ENCODE results near the gene ENDOD1.

Gene ENDOD1

DNA sequence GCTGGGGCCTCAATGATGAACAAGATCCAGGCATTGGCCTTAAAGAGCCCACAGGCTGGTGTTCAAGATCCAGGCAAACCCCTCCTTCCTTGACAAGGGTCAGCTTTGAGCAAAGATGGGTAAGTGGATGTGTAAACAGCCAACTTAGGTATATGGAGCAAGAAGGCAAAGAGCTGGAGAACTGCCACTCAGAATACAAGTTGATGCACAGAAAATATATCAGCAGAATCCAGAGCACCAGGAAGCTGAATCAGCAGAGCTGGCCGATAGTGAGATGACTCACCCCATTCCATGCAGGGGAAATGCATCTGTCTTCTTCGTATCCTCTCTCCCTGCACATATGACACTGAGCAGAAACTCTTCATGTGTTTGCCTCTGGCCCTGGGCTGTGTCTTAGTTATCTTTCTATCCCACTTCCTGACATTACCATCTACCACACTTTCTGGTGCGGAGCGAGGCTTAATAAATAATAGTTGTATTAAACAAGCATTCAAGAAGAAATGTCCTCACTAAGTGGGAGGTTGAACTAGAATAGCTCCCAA, 57.8 kb downstream of the ENDOD1 start:
- peak; percentile 88 for DNase-seq (ENCODE audit: extremely low read depth, low read depth)
- no peak overlapping the region for H3K4me3 ChIP-seq (replicated peaks; ENCODE audit: low read depth, low read length)
- TF ChIP-seq, protein P1, sequence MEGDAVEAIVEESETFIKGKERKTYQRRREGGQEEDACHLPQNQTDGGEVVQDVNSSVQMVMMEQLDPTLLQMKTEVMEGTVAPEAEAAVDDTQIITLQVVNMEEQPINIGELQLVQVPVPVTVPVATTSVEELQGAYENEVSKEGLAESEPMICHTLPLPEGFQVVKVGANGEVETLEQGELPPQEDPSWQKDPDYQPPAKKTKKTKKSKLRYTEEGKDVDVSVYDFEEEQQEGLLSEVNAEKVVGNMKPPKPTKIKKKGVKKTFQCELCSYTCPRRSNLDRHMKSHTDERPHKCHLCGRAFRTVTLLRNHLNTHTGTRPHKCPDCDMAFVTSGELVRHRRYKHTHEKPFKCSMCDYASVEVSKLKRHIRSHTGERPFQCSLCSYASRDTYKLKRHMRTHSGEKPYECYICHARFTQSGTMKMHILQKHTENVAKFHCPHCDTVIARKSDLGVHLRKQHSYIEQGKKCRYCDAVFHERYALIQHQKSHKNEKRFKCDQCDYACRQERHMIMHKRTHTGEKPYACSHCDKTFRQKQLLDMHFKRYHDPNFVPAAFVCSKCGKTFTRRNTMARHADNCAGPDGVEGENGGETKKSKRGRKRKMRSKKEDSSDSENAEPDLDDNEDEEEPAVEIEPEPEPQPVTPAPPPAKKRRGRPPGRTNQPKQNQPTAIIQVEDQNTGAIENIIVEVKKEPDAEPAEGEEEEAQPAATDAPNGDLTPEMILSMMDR (IDR thresholded peaks at IDR 0.05; ENCODE audit: low read depth, low read length, missing control alignments) = no peak

DNA sequence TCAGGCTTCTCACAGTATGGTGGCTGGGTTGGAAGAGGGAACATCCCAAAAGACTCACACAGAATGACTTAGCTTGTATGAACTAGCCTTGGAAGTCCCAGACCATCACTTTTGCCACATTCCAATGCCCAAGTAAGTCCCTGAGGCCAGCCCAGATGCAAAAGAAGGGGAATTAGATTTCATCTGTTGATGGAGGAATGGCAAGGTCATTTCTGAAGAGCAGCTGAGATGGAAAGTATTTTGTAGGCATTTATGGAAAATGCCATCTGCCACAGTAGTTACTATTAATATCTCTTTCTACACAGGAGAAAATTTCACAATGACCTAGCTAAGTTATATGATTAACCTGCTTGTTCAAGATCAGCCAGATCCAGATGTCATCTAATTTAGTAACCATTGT, 58.8 kb downstream of the ENDOD1 start:
- TF ChIP-seq, protein P1 (IDR thresholded peaks at IDR 0.05; ENCODE audit: low read depth, low read length, missing control alignments) = no peak
- no peak for DNase-seq (ENCODE audit: extremely low read depth, low read depth)
- no peak overlapping the region for H3K4me3 ChIP-seq (replicated peaks; ENCODE audit: low read depth, low read length)

DNA sequence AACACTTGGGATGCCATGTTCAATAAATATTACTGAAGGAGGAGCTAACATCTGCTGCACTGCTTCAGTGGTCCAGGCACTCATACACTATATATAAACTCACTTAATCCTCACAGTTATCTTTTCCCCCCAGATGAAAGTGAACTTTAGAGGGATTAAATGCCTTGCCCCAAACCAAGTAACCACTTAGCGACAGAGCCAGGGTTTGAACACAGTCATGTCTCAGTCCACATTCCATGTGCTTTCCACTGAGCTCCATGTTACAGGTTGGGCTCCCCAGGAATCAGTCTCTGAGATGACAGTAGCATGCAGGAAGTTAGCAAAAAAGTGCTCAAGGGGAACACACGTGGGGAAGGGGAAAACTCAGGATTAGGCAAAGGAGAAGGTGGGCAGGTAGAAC, 59.3 kb downstream of the ENDOD1 start:
- no peak for DNase-seq (ENCODE audit: extremely low read depth, low read depth)
- TF ChIP-seq, protein P1 (IDR thresholded peaks at IDR 0.05; ENCODE audit: low read depth, low read length, missing control alignments) = no peak
- H3K4me3 ChIP-seq (replicated peaks; ENCODE audit: low read depth, low read length) = no peak overlapping the region

DNA sequence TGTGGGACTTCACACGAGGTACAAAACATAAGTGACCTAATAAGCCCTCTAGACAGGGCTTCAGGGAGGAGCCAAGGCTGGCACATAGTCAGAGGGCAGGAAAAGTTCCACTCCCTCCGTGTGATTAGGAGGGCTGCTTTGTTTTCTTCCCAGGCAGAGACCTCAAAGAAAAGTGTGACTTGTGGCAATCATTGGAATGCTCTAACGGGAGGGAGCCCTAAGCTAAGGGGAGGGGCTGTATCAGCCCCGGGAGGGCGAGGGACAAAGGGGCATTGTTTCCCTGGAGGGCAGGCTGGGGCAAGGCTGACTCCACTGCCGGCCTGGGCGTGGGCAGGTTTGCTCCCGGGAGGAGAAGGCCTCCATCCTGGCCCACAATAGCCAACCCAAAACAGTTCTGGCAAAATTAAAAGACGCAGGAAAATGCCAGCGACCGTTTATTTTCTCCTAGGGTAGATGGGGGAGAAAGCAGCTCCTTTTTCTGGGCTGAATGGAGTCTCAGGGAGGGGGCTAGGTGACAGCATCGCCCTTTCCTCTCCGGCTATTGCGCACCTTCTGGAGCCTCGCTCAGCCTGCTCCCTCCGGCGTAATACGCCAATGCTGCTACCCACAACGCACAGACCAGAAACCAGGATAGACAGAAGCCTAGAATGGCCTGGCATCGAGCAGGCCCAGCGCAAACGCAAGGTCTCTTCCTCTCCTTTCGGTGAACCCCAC, 60.2 kb downstream of the ENDOD1 start:
- TF ChIP-seq, protein P1 (IDR thresholded peaks at IDR 0.05; ENCODE audit: low read depth, low read length, missing control alignments) = no peak
- no peak for DNase-seq (ENCODE audit: extremely low read depth, low read depth)
- no peak overlapping the region for H3K4me3 ChIP-seq (replicated peaks; ENCODE audit: low read depth, low read length)

DNA sequence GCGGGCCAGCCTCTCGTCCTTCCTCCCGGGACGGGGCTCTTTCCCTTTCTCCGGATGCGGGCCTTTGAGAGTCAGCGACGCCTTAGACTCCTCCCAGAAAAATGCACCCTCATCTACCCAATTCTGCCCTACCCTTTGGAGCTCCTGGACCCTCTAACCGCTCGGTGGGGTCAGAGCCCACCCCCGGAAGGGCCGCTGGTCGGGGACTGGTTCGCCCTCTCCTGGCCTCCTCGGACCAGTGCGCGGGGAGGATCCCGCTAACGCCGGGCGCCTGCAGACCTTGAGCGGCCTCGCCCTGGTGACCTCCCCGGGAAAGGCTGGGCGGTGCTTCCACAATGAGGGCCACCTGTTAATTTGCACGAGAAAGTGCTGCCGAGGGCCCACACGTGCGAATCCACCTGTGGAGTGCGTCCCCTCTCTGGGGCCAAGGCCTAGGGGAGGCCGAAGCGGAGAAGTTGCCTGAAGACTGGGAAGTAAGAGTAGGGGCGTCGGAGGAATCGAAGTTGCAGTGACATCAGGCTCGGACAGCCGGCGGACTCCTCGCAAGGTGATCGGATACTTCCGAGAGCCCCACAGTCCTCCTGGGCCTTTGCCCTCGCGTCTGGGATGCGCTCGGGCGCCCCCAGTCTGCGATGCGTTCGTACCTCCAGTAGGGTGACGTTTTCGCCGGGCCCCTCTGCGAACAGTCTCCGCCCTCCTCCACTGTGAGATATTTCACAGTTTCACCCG, 61.5 kb downstream of the ENDOD1 start:
- peak; percentile 79 for DNase-seq (ENCODE audit: extremely low read depth, low read depth)
- TF ChIP-seq, protein P1 (IDR thresholded peaks at IDR 0.05; ENCODE audit: low read depth, low read length, missing control alignments) = peak; percentile 79
- peak overlapping the region; percentile 35 for H3K4me3 ChIP-seq (replicated peaks; ENCODE audit: low read depth, low read length)

DNA sequence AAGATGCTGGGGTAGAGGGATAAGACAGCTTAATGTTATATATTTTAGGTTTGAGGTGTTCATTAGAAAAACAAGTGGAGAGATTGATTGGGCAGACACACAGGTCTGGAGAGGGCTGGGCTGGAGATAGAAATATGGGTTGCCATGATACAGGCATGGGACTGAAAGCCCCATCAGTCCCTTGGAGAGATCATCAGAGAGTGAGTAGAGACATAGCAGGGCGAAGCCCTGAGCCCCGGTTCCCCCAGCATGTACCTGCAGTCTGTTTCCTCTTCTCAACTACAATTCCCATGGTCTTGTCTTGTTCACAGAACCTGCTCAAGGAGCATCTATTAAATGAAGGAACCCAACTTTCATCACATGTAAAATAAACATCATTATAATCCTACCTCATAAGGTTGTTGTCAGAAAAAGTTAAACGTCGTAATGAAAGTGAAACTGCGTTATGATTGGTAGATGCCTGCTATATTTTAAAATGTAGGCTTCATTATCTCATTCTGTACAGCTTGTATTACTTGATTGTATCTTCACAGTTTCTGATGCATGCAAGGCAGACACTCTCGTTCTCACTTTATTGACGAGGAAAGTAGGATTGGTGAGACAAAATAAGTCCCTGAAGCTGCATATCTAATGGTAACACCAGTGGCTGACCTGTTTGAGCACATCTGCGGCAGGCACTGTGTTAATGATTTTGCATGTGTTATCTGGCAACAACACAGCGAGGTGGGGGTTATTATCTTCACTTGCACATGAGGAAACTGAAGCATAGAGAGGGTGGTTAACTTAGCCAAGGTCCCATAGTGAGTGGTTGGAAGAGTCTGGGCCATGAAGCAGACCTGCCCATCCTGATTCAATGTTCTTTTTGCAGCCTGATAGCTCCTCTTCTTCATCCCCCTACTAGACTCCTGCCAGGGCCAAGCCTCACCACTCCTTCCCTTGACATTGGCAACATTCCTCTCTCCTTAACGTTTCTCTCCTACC, 63.5 kb downstream of the ENDOD1 start:
- DNase-seq (ENCODE audit: extremely low read depth, low read depth) = no peak
- no peak overlapping the region for H3K4me3 ChIP-seq (replicated peaks; ENCODE audit: low read depth, low read length)
- TF ChIP-seq, protein P1 (IDR thresholded peaks at IDR 0.05; ENCODE audit: low read depth, low read length, missing control alignments) = no peak
